Osteoblast (primary cell): ENCODE results near the gene CWC15. TPM values are rescaled to one million over a fixed set of nuclear protein-coding genes. Genes with fewer than 3 reads are reported as not detected.
"Not testable (repeated sequence)": the region's sequence is repeated elsewhere in the genome, so short reads cannot be mapped to it uniquely, and the experiment has no call there.

Experiments used
- DNase-seq: peaks from one replicate; pipeline ENCODE4 v3.0.0; 2011; ENCODE audit warnings: low spot score, mixed read lengths; ENCODE audit not compliant: insufficient read length; ENCODE audit errors: missing footprints
- H2AFZ ChIP-seq: 2 replicates; pipeline ENCODE4 v1.6.0; 2011; ENCODE audit warnings: mild to moderate bottlenecking, low read length
- H3K27ac ChIP-seq: 2 replicates; pipeline ENCODE4 v1.5.1; 2011; ENCODE audit warnings: mild to moderate bottlenecking, low read depth, low read length, moderate library complexity
- H3K27me3 ChIP-seq: 2 replicates; pipeline ENCODE4 v1.6.0; 2012; ENCODE audit warnings: mild to moderate bottlenecking, control low read depth, inconsistent platforms, low read length, moderate library complexity; ENCODE audit not compliant: insufficient read depth
- H3K36me3 ChIP-seq: 2 replicates; pipeline ENCODE4 v1.5.1; 2011; ENCODE audit warnings: mild to moderate bottlenecking, low read length, control low read depth, moderate library complexity; ENCODE audit not compliant: insufficient read depth
- H3K4me1 ChIP-seq: 2 replicates; pipeline ENCODE4 v1.5.1; 2011; ENCODE audit warnings: mild to moderate bottlenecking, low read length, control low read depth, moderate library complexity; ENCODE audit not compliant: insufficient read depth
- H3K4me2 ChIP-seq: 2 replicates; pipeline ENCODE4 v1.6.0; 2011; ENCODE audit warnings: mild to moderate bottlenecking, low read length; ENCODE audit not compliant: insufficient read depth
- H3K4me3 ChIP-seq: fragments of 200-600 bp; sonication (generic); 3 replicates; pipeline ENCODE4 v1.5.1; 2012; ENCODE audit warnings: mild to moderate bottlenecking, low read length, inconsistent platforms; ENCODE audit not compliant: insufficient read depth
- H3K79me2 ChIP-seq: 2 replicates; pipeline ENCODE4 v1.6.0; 2012; ENCODE audit warnings: mild to moderate bottlenecking, low read length, control low read depth, inconsistent platforms; ENCODE audit not compliant: insufficient read depth
- H3K9me3 ChIP-seq: 2 replicates; pipeline ENCODE4 v1.5.1; 2011; ENCODE audit warnings: low read depth, low read length, control low read depth
- H4K20me1 ChIP-seq: 2 replicates; pipeline ENCODE4 v1.6.0; 2012; ENCODE audit warnings: mild to moderate bottlenecking, low read length, control low read depth; ENCODE audit not compliant: insufficient read depth
- total RNA-seq: library from RNA; depleted of rRNA; stranded (reverse); fragments of >200 nt; gene quantifications from 2 replicates; pipeline ENCODE4 v1.2.3, GENCODE V29; 2012
- TF ChIP-seq, protein P1 (sequence below): IDR thresholded peaks from 2 replicates; pipeline ENCODE4 v1.5.1; 2011; ENCODE audit warnings: mild to moderate bottlenecking, low read depth, low read length, moderate library complexity; ENCODE audit errors: extremely low read depth

CWC15 gene
- total RNA-seq, 1 donor, result 32.9 TPM

DNA sequence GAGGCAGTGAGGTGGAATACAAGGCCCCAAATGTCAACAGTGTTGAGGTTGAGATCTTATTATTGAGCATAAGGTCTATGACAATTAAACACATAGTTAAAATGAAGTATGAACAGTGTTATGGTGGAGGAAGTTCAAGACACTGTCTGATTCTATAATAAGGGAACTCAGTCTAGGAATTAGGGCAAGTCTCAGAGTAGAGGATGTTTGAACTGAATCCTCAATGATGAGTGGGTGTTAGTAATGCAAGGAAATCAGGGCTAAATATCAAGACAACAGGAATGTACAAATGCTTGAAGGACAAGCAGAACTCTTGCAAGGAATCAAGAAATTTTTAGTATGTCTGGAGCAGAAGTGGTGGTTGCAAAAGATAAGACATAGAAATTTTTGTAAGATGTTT, 53.0 kb downstream of the CWC15 start:
- H3K27me3 ChIP-seq, result no peaks in the 10 kb centered on the region
- H3K27ac ChIP-seq, result no peak overlapping the region
- H3K4me2 ChIP-seq, result no peak overlapping the region
- no peak overlapping the region for H3K4me3 ChIP-seq
- DNase-seq, result no peak
- H3K4me1 ChIP-seq, result no peaks in the 10 kb centered on the region
- H3K9me3 ChIP-seq, result no peaks in the 10 kb centered on the region
- H4K20me1 ChIP-seq, result no peaks in the 10 kb centered on the region
- TF ChIP-seq, protein P1, sequence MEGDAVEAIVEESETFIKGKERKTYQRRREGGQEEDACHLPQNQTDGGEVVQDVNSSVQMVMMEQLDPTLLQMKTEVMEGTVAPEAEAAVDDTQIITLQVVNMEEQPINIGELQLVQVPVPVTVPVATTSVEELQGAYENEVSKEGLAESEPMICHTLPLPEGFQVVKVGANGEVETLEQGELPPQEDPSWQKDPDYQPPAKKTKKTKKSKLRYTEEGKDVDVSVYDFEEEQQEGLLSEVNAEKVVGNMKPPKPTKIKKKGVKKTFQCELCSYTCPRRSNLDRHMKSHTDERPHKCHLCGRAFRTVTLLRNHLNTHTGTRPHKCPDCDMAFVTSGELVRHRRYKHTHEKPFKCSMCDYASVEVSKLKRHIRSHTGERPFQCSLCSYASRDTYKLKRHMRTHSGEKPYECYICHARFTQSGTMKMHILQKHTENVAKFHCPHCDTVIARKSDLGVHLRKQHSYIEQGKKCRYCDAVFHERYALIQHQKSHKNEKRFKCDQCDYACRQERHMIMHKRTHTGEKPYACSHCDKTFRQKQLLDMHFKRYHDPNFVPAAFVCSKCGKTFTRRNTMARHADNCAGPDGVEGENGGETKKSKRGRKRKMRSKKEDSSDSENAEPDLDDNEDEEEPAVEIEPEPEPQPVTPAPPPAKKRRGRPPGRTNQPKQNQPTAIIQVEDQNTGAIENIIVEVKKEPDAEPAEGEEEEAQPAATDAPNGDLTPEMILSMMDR, result no peak
- H3K36me3 ChIP-seq, result no peaks in the 10 kb centered on the region
- no peak overlapping the region for H2AFZ ChIP-seq
- no peaks in the 10 kb centered on the region for H3K79me2 ChIP-seq

DNA sequence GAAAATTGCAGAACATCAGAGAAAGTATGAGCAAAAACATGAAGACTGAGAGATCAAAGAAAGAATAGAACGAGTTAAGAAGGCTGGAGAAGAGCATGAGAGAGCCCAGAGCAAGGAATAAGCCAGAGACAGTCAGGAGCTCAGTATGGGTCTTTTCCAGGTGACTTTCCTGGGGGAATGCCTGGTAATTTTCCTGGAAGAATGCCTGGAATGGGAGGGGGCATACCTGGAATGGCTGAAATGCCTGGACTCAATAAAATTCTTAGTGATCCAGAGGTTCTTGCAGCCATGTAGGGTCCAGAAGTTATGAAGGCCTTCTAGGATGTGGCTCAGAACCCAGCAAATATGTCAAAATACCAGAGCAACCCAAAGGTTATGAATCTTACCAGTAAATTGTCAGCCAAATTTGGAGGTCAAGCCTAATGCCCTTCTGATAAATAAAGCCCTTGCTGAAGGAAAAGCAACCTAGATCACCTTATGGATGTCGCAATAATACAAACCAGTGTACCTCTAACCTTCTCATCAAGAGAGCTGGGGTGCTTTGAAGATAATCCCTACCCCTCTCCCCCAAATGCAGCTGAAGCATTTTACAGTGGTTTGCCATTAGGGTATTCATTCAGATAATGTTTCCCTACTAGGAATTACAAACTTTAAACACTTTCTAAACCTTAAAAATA, 59.5 kb downstream of the CWC15 start:
- H2AFZ ChIP-seq, H4K20me1 ChIP-seq, H3K4me2 ChIP-seq, H3K4me3 ChIP-seq, H3K27me3 ChIP-seq, H3K36me3 ChIP-seq, H3K27ac ChIP-seq, H3K79me2 ChIP-seq, H3K9me3 ChIP-seq: not testable (repeated sequence)
- DNase-seq, result peak; percentile 60
- H3K4me1 ChIP-seq, result peaks cover 11% of the 10 kb centered on the region

DNA sequence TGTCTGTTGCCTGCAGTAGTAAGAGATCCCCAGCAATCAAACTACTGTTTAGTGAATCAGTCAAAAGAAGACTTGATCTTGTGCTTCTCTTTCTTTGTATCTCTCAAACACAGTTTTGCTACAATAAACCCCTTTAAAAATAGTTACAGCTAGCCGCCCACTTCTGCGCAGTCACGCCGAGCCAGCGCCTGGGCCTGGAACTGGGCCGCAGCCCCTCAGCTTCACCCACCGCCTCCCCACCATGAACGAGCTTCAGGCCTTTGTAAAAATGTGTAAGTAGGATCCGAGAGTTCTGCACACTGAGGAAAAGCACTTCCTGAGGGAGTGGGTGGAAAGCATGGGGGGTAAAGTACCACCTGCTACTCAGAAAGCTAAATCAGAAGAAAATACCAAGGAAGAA, 60.5 kb downstream of the CWC15 start:
- H3K27me3 ChIP-seq, result no peaks in the 10 kb centered on the region
- H3K27ac ChIP-seq, result no peak overlapping the region
- peaks cover 11% of the 10 kb centered on the region for H3K4me1 ChIP-seq
- no peaks in the 10 kb centered on the region for H4K20me1 ChIP-seq
- DNase-seq, result no peak
- H3K79me2 ChIP-seq, result no peaks in the 10 kb centered on the region
- H2AFZ ChIP-seq, result no peak overlapping the region
- no peak overlapping the region for H3K4me2 ChIP-seq
- H3K9me3 ChIP-seq, result no peaks in the 10 kb centered on the region
- H3K36me3 ChIP-seq, result no peaks in the 10 kb centered on the region
- no peak overlapping the region for H3K4me3 ChIP-seq
- TF ChIP-seq, protein P1, result no peak

Other genes starting within 250 kb of the CWC15 start
- 53.6 and 54.2 TPM in 2 replicates for gene AMOTL1, start 205.2 kb downstream of the CWC15 start, total RNA-seq
- gene KDM4D, start 153 bp upstream of the CWC15 start, total RNA-seq, result 0.72 and 0.88 TPM in 2 replicates
- not detected in 2 replicates for gene KDM4E, start 51.7 kb upstream of the CWC15 start, total RNA-seq
- gene KDM4F, start 75.9 kb upstream of the CWC15 start, total RNA-seq, result under 0.01 TPM in 1 of 2 replicates, not detected in the other
- gene SRSF8, start 93.4 kb upstream of the CWC15 start, total RNA-seq, result 20.6 and 22.1 TPM in 2 replicates
- 43.0 and 44.2 TPM in 2 replicates for gene ENDOD1, start 116.3 kb upstream of the CWC15 start, total RNA-seq